Ascending aorta (tissue), 2 donors: Measurements from ENCODE around the gene VOPP1. TPM values are rescaled to one million over a fixed set of nuclear protein-coding genes. Genes with fewer than 3 reads are reported as not detected.
"Not testable (repeated sequence)": the region's sequence is repeated elsewhere in the genome, so short reads cannot be mapped to it uniquely, and the experiment has no call there.

Experiments
- DNase-seq, 2 donors: peaks; one replicate each; pipeline ENCODE4 v3.0.0-alpha.2; 2019; ENCODE audit warnings: low spot score in 2 of 2
- H3K27ac ChIP-seq, 2 donors: fragments of 200-600 bp; sonication (generic); one replicate each; pipeline ENCODE4 v1.5.1; 2016 to 2017; ENCODE audit warnings: mild to moderate bottlenecking in 1 of 2
- H3K27me3 ChIP-seq: fragments of 200-600 bp; sonication (generic); one replicate; pipeline ENCODE4 v1.5.1; 2017
- H3K36me3 ChIP-seq, 2 donors: fragments of 200-600 bp; sonication (generic); one replicate each; pipeline ENCODE4 v1.5.1; 2016
- H3K4me1 ChIP-seq, 2 donors: fragments of 200-600 bp; sonication (generic); one replicate each; pipeline ENCODE4 v1.5.1; 2016 to 2017; ENCODE audit warnings: mild to moderate bottlenecking in 1 of 2
- H3K4me3 ChIP-seq, 2 donors: fragments of 200-600 bp; sonication (generic); one replicate each; pipeline ENCODE4 v1.5.1; 2016 to 2017; ENCODE audit warnings: mild to moderate bottlenecking in 1 of 2
- H3K9me3 ChIP-seq, 2 donors: fragments of 200-600 bp; sonication (generic); one replicate each; pipeline ENCODE4 v1.5.1; 2016
- CTCF ChIP-seq, 3 experiments: fragments of 200-600 bp in 2 of 3; fragments of 450-650 bp in 1 of 3; sonication (generic) in 2 of 3; IDR thresholded peaks; one replicate each; pipeline ENCODE4 v1.5.1; 2016 to 2019; ENCODE audit warnings: antibody characterized with exemption in 3 of 3, mild to moderate bottlenecking in 1 of 3, moderate library complexity in 1 of 3
- intact Hi-C: fragments of 100-400 bp; cut with DNase I; formaldehyde crosslinking; loops from one replicate; pipeline ENCODE4 v1.15.1; 2023
- total RNA-seq: library from RNA; depleted of rRNA; stranded (reverse); fragments of >200 nt; gene quantifications from one replicate; pipeline ENCODE4 v1.1.0, GENCODE V29; 2016

Gene VOPP1
- total RNA-seq, 1 donor from 2014 or later: 78.8 TPM

GRCh38 chr7:55510621-55511020, 61.7 kb downstream of the VOPP1 start:
- no peaks in the 10 kb centered on the region for H3K9me3 ChIP-seq
- DNase-seq: no peak
- H3K4me3 ChIP-seq: no peak overlapping the region
- peaks cover 0 to 4% of the 10 kb centered on the region in 2 donors for H3K4me1 ChIP-seq
- H3K36me3 ChIP-seq: peaks cover 0 to 3% of the 10 kb centered on the region in 2 donors
- no peaks in the 10 kb centered on the region for H3K27me3 ChIP-seq
- intact Hi-C loops: no loop called here
- H3K27ac ChIP-seq: no peak overlapping the region
- no peak for TF ChIP-seq CTCF (IDR thresholded peaks at IDR 0.05)

- H3K4me1 ChIP-seq, H3K27ac ChIP-seq, H3K36me3 ChIP-seq, DNase-seq, H3K27me3 ChIP-seq, intact Hi-C loops, H3K9me3 ChIP-seq, H3K4me3 ChIP-seq: not testable (repeated sequence)
These were observed 62.1 kb downstream of the VOPP1 start for GRCh38 chr7:55510206-55510605.

GRCh38 chr7:55509322-55509721, 63.0 kb downstream of the VOPP1 start:
- H3K27me3 ChIP-seq: no peaks in the 10 kb centered on the region
- no peaks in the 10 kb centered on the region for H3K9me3 ChIP-seq
- H3K4me1 ChIP-seq: peaks cover 0 to 11% of the 10 kb centered on the region in 2 donors
- no peaks in the 10 kb centered on the region for H3K36me3 ChIP-seq
- no peak overlapping the region for H3K4me3 ChIP-seq
- no peak for TF ChIP-seq CTCF (IDR thresholded peaks at IDR 0.05)
- DNase-seq: no peak
- no peak overlapping the region for H3K27ac ChIP-seq
- intact Hi-C loops: no loop called here

GRCh38 chr7:55508221-55509011, 63.9 kb downstream of the VOPP1 start:
- H3K27me3 ChIP-seq: no peaks in the 10 kb centered on the region
- DNase-seq: no peak
- no peak overlapping the region for H3K4me3 ChIP-seq
- H3K4me1 ChIP-seq: peaks cover 0 to 12% of the 10 kb centered on the region in 2 donors
- no peak for TF ChIP-seq CTCF (IDR thresholded peaks at IDR 0.05)
- H3K27ac ChIP-seq: no peak overlapping the region
- H3K36me3 ChIP-seq: peaks cover 0 to 2% of the 10 kb centered on the region in 2 donors
- intact Hi-C loops: no loop called here
- no peaks in the 10 kb centered on the region for H3K9me3 ChIP-seq

GRCh38 chr7:55507743-55508142, 64.6 kb downstream of the VOPP1 start:
- peaks cover 0 to 8% of the 10 kb centered on the region in 2 donors for H3K36me3 ChIP-seq
- intact Hi-C loops: no loop called here
- H3K27me3 ChIP-seq: no peaks in the 10 kb centered on the region
- H3K4me3 ChIP-seq: no peak overlapping the region
- H3K9me3 ChIP-seq: no peaks in the 10 kb centered on the region
- TF ChIP-seq CTCF (IDR thresholded peaks at IDR 0.05): no peak
- peaks cover 0 to 12% of the 10 kb centered on the region in 2 donors for H3K4me1 ChIP-seq
- H3K27ac ChIP-seq: no peak overlapping the region
- no peak for DNase-seq

GRCh38 chr7:55504967-55505658, 67.2 kb downstream of the VOPP1 start:
- H3K27ac ChIP-seq: no peak overlapping the region
- intact Hi-C loops: no loop called here

More at GRCh38 chr7:55504967-55505658, 67.2 kb downstream of the VOPP1 start:
- Histone ChIP-seq H3K36me3 (peaks cover 2 to 8% of the 10 kb centered on the region in 2 donors), H3K9me3 (no peaks in the 10 kb centered on the region), H3K4me1 (peaks cover 0 to 12% of the 10 kb centered on the region in 2 donors), H3K27me3 (no peaks in the 10 kb centered on the region), H3K4me3 (no peak overlapping the region)
- no peak for DNase-seq
- TF ChIP-seq CTCF (IDR thresholded peaks at IDR 0.05): no peak
